PC-3 (cell line): ENCODE measurements around the gene CDK14. TPM values are rescaled to one million over a fixed set of nuclear protein-coding genes. Genes with fewer than 3 reads are reported as not detected.

Experiments used
- ATAC-seq: fragments of 200-7000 bp; cut with Tn5 transposase; 2 replicates; pipeline ENCODE4 v1.9.1; 2020; ENCODE audit warnings: mild to moderate bottlenecking, moderate library complexity
- BruUV-seq: library from RNA; stranded (reverse); fragments of 400-500 nt; replicated peaks from 2 replicates; lab custom pipeline; 2021; lab: Mats Ljungman, UMichigan
- CTCF ChIA-PET: fragments of 300-600 bp; sonication (Branson Sonifier 250); formaldehyde crosslinking; loops from one replicate; lab custom pipeline; 2022; ENCODE audit warnings: antibody characterized with exemption; lab: Charles Lee
- POLR2A ChIA-PET: fragments of 300-600 bp; sonication (Branson Sonifier 250); formaldehyde crosslinking; loops from one replicate; lab custom pipeline; 2022; ENCODE audit warnings: antibody characterized with exemption; ENCODE audit not compliant: unreplicated experiment; lab: Charles Lee
- DNase-seq: peaks from one replicate; pipeline ENCODE4 v3.0.0-alpha.2; 2015
- H2AFZ ChIP-seq: fragments of 300-600 bp; sonication (generic); 2 replicates; pipeline ENCODE4 v1.6.0; 2016; ENCODE audit warnings: antibody characterized with exemption, low read length
- H3F3A ChIP-seq: fragments of 300-600 bp; sonication (generic); one replicate; pipeline ENCODE4 v1.6.0; 2017; ENCODE audit warnings: antibody characterized with exemption, low read length, control low read depth, mild to moderate bottlenecking; ENCODE audit not compliant: unreplicated experiment
- H3K27ac ChIP-seq: fragments of 300-600 bp; sonication (generic); 2 replicates; pipeline ENCODE4 v1.5.1; 2016; ENCODE audit warnings: mild to moderate bottlenecking, low read length
- H3K27me3 ChIP-seq: fragments of 300-600 bp; sonication (generic); 2 replicates; pipeline ENCODE4 v1.6.1; 2016; ENCODE audit warnings: low read length, mixed read lengths
- H3K36me3 ChIP-seq: fragments of 300-600 bp; sonication (generic); 2 replicates; pipeline ENCODE4 v1.6.1; 2016; ENCODE audit warnings: low read depth, mixed run types, low read length, mixed read lengths
- H3K4me1 ChIP-seq: fragments of 300-600 bp; sonication (generic); 2 replicates; pipeline ENCODE4 v1.5.1; 2016; ENCODE audit warnings: low read length; ENCODE audit not compliant: insufficient read depth
- H3K4me2 ChIP-seq: fragments of 300-600 bp; sonication (generic); 2 replicates; pipeline ENCODE4 v1.6.0; 2016; ENCODE audit warnings: low read length
- H3K4me3 ChIP-seq: fragments of 300-600 bp; sonication (generic); 2 replicates; pipeline ENCODE4 v1.5.1; 2016; ENCODE audit warnings: mild to moderate bottlenecking, low read length, mixed read lengths
- H3K79me2 ChIP-seq: fragments of 300-600 bp; sonication (generic); 2 replicates; pipeline ENCODE4 v1.6.1; 2017; ENCODE audit warnings: low read length, mixed read lengths
- H3K9ac ChIP-seq: fragments of 300-600 bp; sonication (generic); 2 replicates; pipeline ENCODE4 v1.6.0; 2016; ENCODE audit warnings: mild to moderate bottlenecking, low read length
- H3K9me2 ChIP-seq: fragments of 300-600 bp; sonication (generic); replicated peaks from 2 replicates; pipeline ENCODE4 v1.6.1; 2016; ENCODE audit warnings: mixed run types, low read length, mixed read lengths
- H3K9me3 ChIP-seq: fragments of 300-600 bp; sonication (generic); 2 replicates; pipeline ENCODE4 v1.6.1; 2016; ENCODE audit warnings: low read length, mixed read lengths
- H4K20me1 ChIP-seq: fragments of 300-600 bp; sonication (generic); 2 replicates; pipeline ENCODE4 v1.6.1; 2016; ENCODE audit warnings: low read length, mixed read lengths
- EZH2 ChIP-seq: fragments of 300-600 bp; sonication (generic); IDR thresholded peaks from one replicate; pipeline ENCODE4 v1.6.1; 2017; ENCODE audit warnings: antibody characterized with exemption, mild to moderate bottlenecking, low read length; ENCODE audit not compliant: unreplicated experiment
- EZH2phosphoT487 ChIP-seq: fragments of 300-600 bp; sonication (generic); IDR thresholded peaks from 2 replicates; pipeline ENCODE4 v1.6.1; 2018; ENCODE audit warnings: mild to moderate bottlenecking, antibody characterized with exemption, low read length, borderline replicate concordance
- intact Hi-C: fragments of 100-400 bp; cut with micrococcal nuclease; formaldehyde crosslinking; loops from 2 replicates; pipeline ENCODE4 v1.9.0; 2023
- total RNA-seq: library from RNA; depleted of rRNA; stranded (reverse); fragments of >200 nt; gene quantifications from 2 replicates; pipeline ENCODE4 v1.2.3, GENCODE V29; 2014
- TF ChIP-seq, protein P1 (sequence below): fragments of 300-600 bp; sonication (generic); conservative IDR thresholded peaks from 2 replicates; pipeline ENCODE4 v1.5.1; 2017; ENCODE audit warnings: antibody characterized with exemption, low read depth, mild to moderate bottlenecking, low read length

The CDK14 gene
- total RNA-seq, 1 experiment from 2014 or later = 8.2 TPM

DNA sequence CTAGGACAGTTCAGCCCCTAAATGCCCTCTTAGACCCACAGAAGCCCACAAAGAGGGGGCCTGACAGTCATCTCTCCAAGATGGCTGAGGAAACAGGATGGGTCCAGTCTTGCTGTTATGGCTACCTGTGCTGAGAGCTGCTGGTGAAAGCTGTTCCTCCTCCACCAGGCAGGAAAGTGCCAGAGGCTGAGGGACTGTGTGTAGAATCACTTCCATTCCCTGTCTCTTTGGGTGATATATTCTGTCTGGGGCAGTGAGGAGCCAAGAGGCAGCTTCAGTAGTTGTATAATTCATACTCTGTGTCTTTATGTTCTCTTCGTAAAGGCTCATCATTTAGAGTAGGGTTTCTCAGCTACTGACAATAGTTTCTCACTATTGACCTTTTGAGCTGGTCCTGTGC lies 425.8 kb downstream of the CDK14 start:
- DNase-seq = no peak
- no peak for ATAC-seq
- Histone ChIP-seq H3K9ac (no peak overlapping the region), H2AFZ (no peak overlapping the region), H3K4me1 (no peaks in the 10 kb centered on the region), H3K4me2 (no peak overlapping the region), H4K20me1 (no peaks in the 10 kb centered on the region), H3F3A (no peaks in the 10 kb centered on the region), H3K79me2 (no peaks in the 10 kb centered on the region), H3K36me3 (no peaks in the 10 kb centered on the region), H3K9me3 (no peaks in the 10 kb centered on the region), H3K27me3 (no peaks in the 10 kb centered on the region), H3K4me3 (no peak overlapping the region), H3K27ac (no peak overlapping the region), H3K9me2 (no peaks in the 10 kb centered on the region)
- intact Hi-C loops = no loop called here
- ChIA-PET CTCF (no interaction called here), POLR2A (no interaction called here)
- TF ChIP-seq, protein P1, sequence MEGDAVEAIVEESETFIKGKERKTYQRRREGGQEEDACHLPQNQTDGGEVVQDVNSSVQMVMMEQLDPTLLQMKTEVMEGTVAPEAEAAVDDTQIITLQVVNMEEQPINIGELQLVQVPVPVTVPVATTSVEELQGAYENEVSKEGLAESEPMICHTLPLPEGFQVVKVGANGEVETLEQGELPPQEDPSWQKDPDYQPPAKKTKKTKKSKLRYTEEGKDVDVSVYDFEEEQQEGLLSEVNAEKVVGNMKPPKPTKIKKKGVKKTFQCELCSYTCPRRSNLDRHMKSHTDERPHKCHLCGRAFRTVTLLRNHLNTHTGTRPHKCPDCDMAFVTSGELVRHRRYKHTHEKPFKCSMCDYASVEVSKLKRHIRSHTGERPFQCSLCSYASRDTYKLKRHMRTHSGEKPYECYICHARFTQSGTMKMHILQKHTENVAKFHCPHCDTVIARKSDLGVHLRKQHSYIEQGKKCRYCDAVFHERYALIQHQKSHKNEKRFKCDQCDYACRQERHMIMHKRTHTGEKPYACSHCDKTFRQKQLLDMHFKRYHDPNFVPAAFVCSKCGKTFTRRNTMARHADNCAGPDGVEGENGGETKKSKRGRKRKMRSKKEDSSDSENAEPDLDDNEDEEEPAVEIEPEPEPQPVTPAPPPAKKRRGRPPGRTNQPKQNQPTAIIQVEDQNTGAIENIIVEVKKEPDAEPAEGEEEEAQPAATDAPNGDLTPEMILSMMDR = no peak
- no peak for TF ChIP-seq EZH2phosphoT487
- no peak for TF ChIP-seq EZH2
- no TSS peak for BruUV-seq

DNA sequence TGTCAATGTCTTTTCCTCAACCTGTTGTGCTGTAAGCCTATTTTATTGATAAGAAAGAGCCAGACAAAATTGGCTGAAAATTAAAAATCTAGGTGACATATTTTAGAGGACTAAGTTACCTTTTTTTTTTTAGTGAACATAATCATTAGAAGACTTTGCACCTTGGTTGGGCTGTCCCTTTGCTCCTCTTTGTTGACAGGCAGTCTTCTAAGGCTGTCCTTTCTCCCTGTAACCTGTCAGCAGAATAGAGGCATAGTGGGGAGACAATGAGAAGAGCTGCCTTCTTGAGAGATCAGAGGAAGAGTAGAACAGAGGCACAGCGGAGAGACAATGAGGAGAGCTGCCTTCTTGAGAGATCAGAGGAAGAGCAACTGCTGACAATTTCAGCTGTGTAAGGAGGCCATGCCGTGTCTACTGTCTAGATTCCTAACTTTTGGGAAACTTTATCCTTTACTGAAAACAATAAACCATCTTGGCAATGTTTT lies 429.8 kb downstream of the CDK14 start:
- Histone ChIP-seq H3K27me3 (no peaks in the 10 kb centered on the region), H3F3A (no peaks in the 10 kb centered on the region), H3K9me2 (no peaks in the 10 kb centered on the region), H3K9me3 (no peaks in the 10 kb centered on the region), H3K27ac (no peak overlapping the region), H3K36me3 (no peaks in the 10 kb centered on the region), H3K4me2 (no peak overlapping the region), H3K4me3 (no peak overlapping the region), H3K4me1 (no peaks in the 10 kb centered on the region), H2AFZ (no peak overlapping the region), H3K9ac (no peak overlapping the region), H3K79me2 (no peaks in the 10 kb centered on the region), H4K20me1 (no peaks in the 10 kb centered on the region)
- no peak for ATAC-seq
- no peak for TF ChIP-seq EZH2phosphoT487
- no peak for TF ChIP-seq EZH2
- TF ChIP-seq, protein P1 = no peak
- no TSS peak for BruUV-seq
- intact Hi-C loops = no loop called here
- POLR2A ChIA-PET = no interaction called here
- no peak for DNase-seq
- CTCF ChIA-PET = no interaction called here

DNA sequence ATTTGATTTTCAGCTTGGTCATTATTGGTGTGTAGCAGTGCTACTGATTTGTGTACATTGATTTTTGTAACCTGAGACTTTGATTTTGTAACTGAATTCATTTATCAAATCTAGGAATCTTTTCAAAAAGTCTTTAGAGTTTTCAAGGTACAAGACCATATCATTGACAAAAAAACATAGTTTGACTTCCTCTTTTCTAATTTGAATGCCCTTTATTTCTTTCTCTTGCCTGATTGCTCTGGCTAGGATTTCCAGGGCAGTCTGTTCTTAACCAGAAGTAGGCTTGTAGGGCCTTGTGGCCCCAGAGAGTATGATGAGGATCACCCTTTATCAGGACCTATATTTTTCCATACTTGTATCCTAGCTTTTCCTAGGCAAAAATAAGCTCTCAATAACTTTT lies 433.6 kb downstream of the CDK14 start:
- Histone ChIP-seq H3K9me3 (no peaks in the 10 kb centered on the region), H3F3A (no peaks in the 10 kb centered on the region), H3K79me2 (no peaks in the 10 kb centered on the region), H3K4me3 (no peak overlapping the region), H2AFZ (no peak overlapping the region), H3K27me3 (no peaks in the 10 kb centered on the region), H3K36me3 (no peaks in the 10 kb centered on the region), H4K20me1 (no peaks in the 10 kb centered on the region), H3K4me1 (no peaks in the 10 kb centered on the region), H3K9me2 (no peaks in the 10 kb centered on the region), H3K4me2 (no peak overlapping the region), H3K9ac (no peak overlapping the region), H3K27ac (no peak overlapping the region)
- POLR2A ChIA-PET = no interaction called here
- CTCF ChIA-PET = no interaction called here
- TF ChIP-seq EZH2phosphoT487 = no peak
- TF ChIP-seq, protein P1 = no peak
- no peak for TF ChIP-seq EZH2
- intact Hi-C loops = loop anchor here (10.0 kb wide), 1 partner anchor 335 kb away; no protein-coding TSS in a partner anchor
- ATAC-seq (no peak), DNase-seq (no peak)
- no TSS peak for BruUV-seq
